GM12873 (cell line): ENCODE data around the gene SLC6A18.

Experiments used
- CTCF ChIP-seq: IDR thresholded peaks from 2 replicates; pipeline ENCODE4 v1.5.1; 2012; ENCODE audit warnings: low read depth, mild to moderate bottlenecking, moderate library complexity, low read length, control low read depth; ENCODE audit not compliant: insufficient read depth; ENCODE audit errors: missing control alignments

Gene SLC6A18

GRCh38 chr5:1225081-1225480, at the start of gene SLC6A18:
TSS of gene SLC6A18 (plus strand) at chr5:1225381. CDS start at chr5:1225478, 97 bp downstream.
- no peak for TF ChIP-seq CTCF

GRCh38 chr5:1175801-1176472, 49.2 kb upstream of the SLC6A18 start:
- TF ChIP-seq CTCF: no peak

GRCh38 chr5:1176473-1177391, 48.4 kb upstream of the SLC6A18 start:
- no peak for TF ChIP-seq CTCF

GRCh38 chr5:1177826-1178528, 47.2 kb upstream of the SLC6A18 start:
- TF ChIP-seq CTCF: no peak

- no peak for TF ChIP-seq CTCF
Observed at GRCh38 chr5:1178529-1179382, 46.4 kb upstream of the SLC6A18 start.

GRCh38 chr5:1179383-1179715, 45.8 kb upstream of the SLC6A18 start:
- TF ChIP-seq CTCF: no peak

- TF ChIP-seq CTCF: no peak
Observed at GRCh38 chr5:1180096-1180495, 45.1 kb upstream of the SLC6A18 start.
